NCI-H146 treated with DMSO at 0.1 percent for 48 hours (cell line): ENCODE measurements around the gene UGT1A3.

Experiments
- DNase-seq: peaks from one replicate; lab custom pipeline; 2025; ENCODE audit not compliant: unreplicated experiment; lab: John Stamatoyannopoulos, UW

Gene UGT1A3

DNA sequence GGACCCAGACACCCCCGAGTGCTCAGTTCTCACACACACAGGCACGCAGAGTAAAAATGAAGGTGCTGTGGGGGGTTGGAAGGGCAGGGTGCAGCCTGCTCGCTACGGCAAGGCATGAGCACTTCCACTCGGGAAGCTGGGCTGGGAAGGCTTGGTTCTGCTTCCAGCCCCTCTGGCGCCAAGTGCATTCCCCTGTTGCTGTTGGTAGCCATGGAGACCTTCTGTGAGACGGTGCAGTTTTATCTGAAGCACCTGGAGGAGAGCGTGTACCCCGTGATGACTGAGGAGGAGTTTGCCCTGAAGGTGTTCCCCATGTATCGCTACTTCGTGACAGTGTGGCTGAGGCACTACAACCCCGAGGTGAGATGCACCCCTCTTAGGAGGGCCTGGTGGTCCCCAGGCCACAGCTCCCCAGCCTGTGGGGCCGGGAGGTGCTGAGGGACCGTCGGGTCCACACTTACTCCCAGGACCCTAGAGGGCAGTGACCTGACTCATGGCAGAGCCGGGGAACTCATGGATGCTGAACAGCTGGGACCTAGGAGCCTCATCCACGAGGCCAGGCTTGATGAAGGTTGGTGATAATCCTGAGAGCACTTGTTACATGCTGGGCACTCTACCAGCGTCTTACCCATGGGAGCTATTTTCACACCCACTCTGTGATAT, 64.8 kb downstream of the UGT1A3 start:
- no peak for DNase-seq

DNA sequence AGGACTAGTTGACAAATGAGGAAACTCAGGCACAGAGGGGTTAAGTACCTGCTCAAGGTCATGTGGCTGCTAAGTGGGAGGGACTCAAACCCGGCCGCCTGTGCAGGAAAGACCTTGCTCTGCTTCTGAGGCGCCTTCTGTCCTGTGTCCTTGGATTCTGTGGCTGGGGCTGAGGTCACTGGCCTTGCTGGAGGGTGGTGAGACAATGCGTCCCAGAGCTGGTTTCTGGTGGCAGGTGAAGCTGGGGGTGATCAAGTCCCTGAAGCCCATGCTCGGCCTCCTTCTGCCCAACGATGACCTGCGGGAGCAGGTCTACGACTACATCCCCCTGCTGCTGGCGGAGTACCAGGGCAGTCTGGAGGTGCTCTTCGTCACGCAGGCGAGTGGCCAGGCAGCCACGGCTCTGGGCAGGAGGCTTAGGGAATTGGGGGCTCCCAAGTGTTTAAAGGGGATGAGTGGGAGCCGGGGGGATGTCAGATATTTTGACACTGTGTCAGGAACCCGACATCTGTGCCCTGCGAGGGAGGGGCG, 65.4 kb downstream of the UGT1A3 start:
- no peak for DNase-seq

DNA sequence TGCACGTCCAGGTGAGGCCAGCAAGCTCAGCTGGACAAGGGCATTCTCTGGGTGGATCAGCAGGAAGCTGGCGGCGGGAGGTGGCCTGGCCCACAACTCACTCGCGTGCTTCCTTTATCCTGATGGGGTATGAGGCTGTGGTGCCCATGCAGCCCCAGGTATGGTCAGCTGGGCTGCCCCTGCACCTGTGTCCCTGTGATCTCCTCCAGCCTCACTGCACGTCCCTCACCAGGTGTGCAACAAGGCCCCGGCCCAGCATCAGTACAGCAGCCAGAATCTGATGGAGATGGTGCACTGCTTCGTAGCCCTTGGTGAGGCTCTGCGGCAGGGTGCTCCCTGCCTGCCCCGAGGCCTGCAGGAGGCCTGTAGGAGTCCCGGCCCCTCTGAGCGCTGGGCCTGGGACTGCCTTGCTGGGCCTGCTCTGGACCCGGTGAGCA, 66.9 kb downstream of the UGT1A3 start:
- no peak for DNase-seq

DNA sequence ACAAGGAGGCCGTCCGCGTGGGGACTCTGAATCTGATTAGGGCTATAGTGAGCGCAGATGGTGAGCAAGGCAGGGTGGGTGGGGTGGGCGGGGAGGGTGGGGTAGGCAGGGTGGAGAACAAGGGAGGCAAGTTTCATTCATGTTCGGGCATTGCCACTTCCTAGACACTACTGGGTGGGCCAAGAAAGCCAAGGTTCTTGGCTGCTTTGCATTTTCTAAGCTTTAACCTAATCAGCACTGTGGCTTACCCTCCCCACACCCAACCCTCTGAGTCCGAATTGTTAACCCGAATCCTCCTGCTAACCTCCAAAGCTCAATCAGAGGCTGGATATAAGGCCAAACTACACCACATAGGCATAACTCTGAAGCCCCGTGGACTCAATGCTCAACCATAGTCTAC, 67.4 kb downstream of the UGT1A3 start:
- DNase-seq, result no peak

DNA sequence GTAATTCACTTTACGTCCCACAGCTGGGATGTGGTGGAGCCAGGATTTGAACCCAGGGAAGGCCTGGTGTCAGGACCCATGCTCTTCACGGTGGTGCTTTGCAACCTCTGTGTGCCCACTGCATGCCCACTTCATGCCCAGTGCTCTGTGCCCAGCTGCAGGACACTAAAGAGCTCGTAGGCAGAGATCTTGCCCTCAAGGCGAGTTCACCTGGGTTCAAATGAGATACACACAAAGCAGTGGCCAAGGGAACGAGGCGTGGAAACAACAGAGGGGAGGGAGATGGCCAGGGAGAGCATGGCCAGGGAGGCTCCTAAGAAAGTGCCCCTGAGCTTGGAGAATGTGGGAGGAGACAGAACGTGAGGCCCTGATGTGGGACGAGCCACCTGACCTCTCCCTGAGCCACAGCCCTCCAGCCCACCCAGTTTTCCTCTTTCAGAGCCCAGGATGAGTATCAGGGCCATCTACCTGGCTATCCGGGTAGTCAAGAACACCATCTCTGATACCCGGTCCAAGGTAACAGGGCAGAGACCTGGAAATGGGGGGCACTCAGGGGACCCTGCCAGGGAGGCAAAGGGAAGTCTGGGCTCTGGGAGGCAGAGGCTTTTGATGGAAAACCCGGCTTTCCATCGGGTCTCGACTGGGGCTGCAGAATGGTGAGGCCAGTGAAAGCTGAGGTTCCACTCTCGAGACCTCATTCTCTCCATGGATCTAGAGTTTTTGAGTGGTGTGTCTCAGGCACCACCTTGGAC, 69.7 kb downstream of the UGT1A3 start:
- DNase-seq, result no peak

DNA sequence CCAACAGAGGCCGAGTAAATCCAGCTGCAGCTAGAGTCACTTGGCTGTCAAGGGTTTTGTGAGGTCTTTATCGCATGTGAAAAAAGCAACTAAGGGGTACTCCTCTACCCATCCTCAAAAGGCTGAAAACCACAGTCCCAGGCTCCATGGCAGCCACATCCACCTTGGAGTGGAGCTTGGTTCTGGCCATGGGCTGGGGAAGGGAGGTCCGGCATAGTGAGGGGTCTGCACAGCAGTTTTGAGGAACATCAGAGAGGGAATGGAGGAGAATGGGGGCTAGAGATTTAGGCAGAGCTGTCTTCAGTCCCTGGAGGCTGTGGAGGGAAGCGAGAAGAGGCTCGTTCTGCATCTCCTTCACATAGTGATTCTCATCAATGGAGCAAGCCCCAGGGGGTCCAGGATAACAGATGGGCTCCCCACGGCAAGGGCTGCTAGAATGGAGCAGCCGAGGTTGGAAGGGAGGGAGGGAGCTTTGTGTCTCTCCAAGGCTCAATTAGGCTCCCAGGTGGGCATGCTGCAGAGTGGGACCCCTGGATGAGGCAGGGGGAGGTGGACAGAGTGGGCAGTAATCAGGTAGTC, 70.3 kb downstream of the UGT1A3 start:
- no peak for DNase-seq

DNA sequence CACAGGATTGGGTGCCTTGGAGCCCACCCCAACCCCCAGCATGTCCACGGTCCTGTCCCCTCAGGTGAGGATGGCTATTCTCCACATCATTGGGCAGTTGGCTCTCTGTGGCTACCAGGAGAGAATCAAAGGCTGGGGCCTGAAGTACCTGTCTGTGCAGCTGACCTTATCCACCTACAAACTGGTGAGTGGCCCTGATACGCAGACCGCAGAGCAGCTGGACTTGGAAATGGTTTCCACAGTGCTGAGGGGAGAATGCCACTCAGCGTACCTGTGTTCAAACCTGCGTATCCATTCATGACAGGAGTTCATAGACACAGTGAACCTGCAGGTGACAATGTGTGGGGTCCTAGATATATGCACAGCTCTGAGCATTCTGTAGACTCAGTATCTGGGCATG, 70.9 kb downstream of the UGT1A3 start:
- no peak for DNase-seq

DNA sequence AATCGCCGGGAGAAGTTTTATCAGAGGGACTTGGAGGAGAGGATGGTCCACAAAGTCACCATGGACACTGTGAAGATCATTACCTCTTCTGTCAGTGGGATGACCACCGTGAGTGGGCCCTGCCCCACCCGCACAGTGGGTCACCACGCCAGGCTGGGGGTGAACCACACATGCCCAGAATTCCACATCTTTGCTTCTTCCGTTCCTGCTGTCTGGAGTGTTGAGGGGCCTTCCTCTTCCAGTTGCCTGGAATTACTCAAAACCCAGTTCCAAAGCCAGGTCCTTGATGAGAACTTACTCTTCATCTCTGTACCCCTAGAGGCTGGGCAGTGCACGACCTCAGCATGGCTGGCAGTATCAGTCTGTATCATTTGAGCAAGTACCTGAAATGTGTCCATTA, 71.4 kb downstream of the UGT1A3 start:
- no peak for DNase-seq

DNA sequence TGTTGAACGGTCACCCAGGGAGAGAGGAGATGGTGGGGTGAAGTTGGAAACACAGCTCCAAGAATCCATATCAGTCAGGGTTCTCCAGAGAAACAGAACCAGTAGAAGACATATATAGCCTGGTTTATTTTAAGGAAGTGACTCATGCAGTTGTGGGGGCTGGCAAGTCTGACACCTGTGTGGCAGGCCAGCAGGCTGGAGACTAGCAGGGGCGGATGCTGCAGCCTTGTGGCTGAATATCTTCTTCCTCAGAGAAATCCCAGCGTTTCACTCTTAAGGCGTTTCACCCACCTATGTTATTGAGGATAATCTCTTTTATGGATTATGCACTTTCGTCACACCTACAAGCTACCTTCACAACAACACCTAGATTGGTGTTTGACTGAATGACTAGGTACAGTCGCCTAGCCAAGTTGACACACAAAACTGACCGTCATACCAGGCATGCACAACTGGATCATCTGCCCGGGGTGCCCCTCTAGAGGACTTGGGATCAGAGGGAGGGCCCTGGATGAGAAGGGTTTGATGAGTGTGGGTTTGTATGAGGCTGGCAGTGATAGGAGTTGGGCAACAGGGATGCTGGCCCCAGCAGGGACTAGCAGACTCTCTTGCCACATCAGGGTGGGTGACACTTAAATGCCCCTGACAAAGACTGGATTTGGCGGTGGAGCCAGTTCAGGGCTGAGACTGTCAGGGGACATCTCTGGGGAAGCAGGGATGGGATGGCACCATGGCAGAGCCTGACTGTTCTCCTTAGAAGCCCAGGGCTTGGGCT, 72.7 kb downstream of the UGT1A3 start:
- DNase-seq, result no peak

DNA sequence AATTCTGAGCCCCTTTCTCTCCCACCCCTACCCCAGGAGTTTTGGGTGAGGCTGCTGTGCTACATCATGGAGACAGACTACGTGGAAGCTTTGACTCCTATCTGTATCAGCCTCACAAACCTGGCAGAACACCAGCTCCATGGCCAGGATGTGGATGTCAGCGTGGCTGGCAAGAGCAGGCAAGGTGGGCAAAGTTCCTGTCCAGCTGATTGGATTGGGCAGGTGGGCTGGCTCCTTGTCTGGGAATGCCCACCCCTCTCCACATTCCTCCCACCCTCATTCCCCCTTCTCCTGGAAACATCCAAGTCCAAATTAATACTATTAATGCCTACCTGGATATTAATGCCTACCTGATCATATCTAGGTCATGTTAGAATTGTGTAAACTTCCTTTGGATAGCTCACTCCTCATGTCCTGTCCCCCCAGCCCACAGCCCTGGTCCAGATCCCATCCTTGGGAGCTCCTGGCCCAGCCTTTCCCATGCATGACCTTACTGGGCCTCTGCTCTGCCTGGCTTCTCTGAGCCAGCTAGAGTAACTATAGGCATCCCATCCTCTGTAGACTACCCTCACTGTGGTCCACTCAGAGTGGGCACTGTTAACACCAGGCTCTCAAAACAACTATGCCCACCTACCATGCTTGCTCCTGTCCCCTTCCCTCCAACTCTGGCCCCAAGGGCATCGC, 73.4 kb downstream of the UGT1A3 start:
- DNase-seq, result no peak

DNA sequence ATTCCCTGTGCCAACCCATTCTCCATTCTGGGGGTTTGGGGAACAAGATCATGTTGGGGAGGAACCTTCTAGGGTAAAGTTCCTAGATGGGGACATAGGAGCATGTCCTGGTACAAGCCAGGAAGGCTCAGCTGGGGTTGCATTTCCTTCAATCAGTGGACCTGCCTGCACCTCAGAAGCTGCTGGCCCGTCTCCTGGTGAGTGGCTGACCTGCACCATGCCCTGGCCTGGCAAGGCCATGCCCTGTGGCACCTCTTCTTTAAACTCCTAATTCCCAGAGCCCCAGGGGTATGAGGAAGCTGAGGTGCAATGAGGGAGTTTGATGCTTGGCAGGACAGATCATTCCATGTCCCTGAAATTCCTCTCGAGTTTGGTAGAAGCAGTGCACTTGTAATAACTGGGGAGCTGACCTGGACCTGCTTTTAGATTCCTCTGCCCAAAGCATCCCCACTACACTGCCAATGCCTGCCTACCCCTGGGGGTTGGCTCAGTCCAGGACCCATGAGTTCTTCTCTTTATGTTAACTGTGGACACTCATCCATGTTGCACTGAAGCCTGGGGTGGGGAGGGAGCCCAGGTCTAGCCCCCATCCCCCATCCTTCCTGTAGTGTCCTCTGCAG, 74.6 kb downstream of the UGT1A3 start:
- DNase-seq, result no peak

DNA sequence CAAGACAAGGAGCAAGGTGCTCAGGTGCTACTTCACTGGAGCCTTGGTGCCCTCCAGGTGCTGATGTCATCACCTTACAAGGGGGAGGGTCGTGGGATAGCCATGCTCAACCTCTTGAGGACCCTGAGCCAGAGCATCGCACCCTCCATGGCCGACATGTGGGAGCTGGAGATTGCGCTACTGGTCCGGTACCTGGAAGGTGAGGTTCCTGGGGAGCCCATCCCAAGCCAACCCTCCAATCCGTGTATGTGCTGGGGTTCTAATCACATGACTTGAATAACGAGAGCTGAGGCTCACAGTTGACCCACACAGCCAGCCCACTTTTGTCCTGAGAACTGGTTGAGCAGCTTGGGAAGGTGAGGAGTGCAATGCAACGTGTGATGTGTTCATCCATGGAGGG, 75.2 kb downstream of the UGT1A3 start:
- no peak for DNase-seq

DNA sequence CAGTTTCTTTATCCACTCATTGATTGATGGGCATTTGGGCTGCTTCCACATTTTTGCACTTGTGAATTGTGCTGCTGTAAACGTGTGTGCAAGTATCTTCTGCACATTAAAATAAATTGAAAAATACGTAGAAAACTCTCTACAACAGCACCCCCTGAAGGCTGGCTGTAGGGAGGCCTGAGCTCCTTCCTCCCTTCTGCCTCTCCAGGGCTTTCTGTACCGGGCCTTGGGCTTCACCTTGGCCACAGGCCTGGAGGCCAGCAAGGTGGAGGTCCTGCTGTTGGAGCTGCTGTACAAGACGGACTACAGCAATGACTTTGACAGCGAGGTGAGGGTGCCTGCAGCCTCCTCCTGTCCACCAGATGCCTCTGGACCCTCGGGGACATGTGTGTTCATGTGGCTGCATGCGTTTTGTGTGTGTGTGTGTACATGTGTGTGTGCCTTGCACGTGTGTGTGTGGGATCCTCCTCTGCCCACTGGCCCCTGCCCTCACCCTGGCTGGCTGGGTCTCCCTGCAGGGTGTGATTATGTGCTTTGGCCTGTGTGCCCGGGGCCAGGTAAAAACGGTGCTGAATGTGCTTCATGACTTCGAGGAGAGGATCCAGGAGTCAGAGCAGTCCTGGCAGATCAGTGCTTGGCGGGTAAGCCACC, 78.5 kb downstream of the UGT1A3 start:
- DNase-seq, result no peak

DNA sequence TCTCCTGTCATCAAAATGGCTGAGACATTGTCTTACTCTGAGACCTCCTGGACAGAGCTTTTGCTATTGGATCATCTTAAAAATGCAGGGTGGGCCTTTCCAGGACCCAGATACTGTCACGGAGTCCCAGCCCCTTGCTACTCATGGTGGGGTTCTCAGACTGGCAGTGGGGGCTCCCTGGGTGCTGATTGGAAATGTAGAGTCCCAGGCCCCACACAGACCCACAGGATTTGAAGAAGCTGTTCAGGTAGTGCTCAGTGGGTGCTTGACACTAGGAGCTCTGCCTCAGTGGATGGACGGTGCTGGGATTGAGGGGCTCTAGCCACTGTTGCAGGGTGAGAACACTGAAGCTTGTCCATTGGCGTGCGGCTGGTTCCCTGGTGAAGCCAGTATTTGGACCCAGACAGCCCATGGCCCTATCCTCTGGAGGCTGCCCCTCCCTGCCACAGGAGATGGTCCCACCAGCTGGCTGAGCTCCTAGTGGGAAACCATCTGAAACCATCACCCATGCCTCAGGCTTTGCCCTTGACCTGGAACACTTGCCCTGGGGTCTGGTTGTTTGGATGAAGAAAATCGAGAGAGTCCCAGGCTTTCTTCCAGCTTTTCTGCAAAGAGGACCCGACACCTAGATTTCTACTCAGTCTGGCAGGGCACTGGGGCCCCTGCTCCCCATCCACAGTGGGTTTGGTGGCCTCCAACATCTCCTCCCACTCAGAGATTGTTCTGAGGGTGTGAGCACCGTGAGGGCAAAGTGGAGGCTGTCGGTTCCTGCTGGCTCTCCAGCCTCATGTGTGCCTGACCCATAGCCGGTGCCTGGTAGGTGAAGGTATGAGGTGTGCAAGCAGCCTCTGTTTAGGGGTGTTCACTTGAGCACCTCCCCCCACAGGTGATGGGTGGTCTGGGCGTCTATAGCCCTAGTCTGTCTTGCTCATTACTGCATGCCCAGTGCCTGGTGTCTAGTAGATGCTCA, 79.4 kb downstream of the UGT1A3 start:
- no peak for DNase-seq

DNA sequence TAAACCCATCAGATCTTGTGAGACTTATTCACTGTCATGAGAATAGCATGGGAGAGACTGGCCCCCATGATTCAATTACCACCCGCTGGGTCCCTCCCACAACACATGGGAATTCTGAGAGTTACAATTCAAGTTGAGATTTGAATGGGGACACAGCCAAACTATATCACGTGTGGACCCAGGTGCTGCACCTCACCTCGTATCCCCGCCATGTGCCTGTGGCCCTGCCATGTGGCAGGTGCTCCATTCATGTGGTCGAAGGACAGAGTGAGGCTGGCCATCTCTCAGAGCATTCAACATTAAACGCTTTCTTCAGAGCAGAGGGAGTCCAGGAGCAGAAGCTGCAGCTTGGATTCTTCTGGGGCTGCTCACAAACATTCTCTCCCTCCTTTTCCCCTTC, 81.5 kb downstream of the UGT1A3 start:
- no peak for DNase-seq

DNA sequence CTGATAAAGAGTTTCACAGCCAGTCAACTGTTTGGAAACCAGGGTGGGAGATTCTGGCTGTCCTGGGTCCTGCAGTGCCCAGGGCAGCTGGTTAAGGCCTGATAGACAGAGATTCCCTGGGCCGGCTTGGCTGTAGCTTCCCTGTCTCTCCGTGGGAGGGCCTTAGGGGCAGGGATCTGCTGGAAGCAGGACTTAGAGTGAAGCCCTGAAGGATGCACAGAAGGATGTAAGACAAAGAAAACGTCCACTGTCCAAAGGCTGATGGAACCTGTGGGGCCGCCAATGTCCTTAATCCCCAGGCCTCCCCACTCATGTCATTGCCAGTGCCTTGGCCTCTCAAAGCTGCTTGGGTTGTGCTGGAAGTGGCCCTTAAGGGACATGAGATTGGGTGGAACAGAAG, 82.2 kb downstream of the UGT1A3 start:
- DNase-seq, result no peak

DNA sequence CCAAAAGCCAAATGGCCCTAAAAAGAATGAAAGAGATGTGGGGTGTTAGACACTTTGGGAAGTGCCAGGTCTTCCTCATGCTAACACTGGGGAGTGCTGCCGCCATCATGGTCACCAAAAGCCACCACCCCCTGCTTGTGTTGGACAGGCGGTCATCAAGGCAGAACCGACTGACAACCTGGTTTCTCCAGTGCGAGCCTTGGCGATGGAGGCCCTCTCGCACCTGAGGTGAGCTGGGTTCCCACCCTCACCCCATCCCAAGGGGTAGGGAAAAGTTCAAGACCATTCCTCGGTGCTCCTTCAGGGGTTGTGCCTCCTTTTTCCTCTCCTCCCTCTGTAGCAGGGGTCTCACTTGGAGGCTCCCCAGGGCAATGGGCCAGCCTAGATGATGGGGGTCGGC, 82.9 kb downstream of the UGT1A3 start:
- DNase-seq, result no peak

DNA sequence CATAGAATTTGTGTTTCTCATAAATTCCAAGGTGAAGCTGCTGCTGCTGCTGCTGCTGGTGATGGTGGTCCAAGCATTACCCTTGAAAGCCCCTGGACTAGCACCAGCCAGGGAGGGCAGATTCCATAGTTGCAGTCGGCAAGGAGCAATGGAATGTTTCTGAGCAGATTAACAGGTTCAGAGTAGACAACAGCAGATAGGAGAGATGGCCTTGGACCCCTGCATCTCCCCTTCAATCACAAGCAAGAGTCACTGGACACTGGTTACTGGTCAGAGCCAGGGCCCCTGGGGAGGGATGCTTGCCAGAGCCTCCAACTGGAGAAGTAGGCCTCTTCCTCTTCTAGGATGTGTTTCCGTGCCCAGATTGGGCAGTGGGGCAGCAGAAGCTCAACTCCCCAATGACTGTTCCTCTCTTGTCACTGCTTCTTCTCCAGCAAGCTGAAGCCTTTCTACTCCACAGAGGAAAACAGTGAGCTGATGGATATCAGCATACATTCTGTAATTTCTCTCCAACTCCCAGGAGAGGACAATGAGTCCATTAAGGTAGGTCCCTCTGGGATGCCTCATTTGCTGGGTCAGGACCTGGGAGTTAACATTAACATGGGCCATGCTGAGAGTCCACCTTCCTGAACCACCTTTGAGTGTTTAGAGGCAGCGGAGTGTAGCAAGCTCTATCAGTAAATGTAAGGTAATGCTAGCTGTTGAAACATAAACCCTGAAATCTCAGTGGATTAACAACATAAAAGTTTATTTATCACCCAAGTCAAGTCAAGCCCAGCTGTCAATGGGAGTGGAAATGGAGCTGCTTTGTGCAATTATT, 84.6 kb downstream of the UGT1A3 start:
- DNase-seq, result no peak
